CD1c-positive myeloid dendritic cell (primary cell): ENCODE data around the gene ST7L.

Source experiments
- DNase-seq: peaks from one replicate; pipeline ENCODE4 v3.0.0-alpha.2; 2016; ENCODE audit errors: extremely low spot score

Gene ST7L

DNA sequence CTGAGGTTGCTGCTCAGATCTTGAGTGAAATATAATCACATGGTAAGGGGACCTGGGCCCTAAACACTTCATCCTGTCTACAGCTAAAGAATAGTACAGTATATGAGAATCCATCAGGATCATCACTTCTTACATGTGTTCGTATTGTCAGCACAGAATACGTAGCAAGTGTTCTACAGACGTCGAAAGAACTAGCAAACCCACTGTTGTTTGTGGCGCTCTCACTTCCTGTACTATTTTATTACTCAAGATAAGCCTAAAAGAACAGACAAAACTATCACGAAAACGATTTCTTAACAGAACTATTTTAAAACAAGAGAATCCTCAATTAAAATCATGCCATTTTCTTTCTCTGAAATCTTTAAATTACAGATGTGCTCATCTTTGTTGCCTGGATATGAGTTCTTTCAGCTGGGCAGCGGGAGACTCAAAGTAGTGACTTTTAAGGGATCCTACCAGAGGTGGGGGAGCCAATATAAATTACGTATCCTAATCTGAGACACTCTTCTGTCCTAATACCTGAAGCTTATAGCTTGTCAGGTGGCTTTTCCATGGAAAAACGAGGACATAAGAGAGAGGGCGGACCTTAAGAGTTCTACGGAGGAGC, 724 bp downstream of the ST7L start:
- peak; percentile 62 for DNase-seq

DNA sequence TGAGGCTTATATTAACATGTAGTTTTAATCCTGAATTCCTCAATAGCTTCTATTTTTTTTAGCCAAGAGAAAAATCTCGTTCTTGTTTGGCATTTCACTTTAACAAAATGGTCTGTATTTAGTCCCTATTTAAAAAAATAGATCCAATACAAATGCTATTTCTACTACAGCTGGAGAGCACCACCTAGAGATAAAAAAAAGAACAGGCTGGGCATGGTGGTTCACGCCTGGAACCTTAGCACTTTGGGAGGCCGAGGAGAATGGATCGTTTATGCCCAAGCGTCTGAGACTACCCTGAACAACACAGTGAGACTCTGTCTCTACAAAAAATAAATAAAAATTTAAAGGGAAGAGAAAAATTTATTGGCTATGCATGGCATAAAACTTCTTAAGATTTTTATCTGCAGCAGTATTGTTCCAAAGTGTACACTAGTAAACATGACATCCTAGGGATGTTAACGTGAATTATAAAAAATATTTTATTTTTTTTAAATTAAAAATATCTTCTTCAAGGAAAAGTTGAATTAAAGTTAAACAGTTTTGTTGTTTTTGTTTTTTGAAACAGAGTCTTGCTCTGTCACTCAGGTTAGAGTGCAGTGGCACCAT, 4.4 kb downstream of the ST7L start:
- DNase-seq, result peak; percentile 36

DNA sequence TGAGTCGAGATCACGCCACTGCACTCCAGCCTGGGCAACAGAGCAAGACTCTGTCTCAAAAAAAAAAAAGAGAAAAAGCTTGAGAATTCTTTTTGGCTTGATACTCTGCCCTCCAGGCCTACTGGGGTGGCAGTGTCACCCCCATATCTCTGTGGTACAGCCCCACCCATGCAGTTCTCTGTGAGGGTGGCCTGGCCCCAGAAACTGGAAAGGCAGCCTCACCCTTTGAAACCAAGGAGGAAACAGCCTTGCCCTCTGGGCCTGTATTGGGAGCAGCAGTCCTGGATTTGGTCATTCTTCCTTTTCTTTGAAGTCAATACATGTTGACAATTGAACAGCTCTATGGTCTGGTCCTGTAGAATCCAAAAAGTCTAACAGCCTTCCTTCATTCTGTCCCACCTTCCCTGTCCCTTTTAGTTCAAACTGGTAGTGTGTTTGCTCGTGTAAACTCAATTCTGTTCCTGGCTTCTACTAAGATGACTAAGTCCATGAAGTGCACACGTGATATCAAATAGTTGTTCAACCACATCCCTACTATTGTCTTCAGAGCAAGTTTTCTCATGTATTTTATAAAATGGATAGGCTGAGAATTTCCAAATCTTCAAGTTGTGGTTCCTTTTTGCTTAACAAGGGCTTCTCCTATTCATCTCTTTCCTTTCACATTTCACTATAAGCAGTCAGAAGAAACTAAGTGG, 13.2 kb downstream of the ST7L start:
- DNase-seq, result no peak

DNA sequence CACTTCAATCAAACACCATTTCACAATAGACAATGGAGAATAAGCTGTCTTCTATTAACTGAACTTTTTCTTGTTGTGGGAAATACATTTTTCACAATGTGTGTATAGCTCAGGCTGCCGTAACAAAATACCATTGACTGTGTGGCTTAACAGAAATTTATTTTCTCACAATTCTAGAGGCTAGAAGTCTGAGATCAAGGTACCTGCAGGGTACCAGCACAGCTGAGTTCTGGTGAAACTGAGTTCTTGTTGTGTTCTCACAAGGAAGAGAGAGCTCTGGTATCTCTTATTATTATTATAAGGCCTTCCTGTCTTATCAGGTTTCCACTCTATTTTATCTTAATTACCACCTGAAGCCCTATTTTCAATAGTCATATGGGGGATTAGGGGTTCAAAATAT, 15.4 kb downstream of the ST7L start:
- no peak for DNase-seq

DNA sequence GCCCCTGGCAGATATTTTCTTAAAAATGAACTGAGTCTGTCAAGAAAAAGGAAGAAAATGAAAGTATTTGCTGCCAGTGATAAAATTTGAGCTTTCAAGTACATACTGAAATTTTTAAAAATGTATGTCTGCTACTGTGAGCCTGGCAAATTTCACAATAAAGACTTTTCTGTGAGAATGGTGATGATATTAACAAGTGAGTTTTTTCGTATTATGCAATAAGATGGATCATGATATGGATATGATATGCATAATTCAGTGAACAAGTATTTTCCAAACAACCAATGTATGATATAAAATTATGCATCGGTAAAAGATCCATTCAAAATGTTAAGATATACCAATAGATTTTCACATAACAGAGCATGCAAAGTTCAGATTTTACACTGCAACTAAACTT, 15.9 kb downstream of the ST7L start:
- DNase-seq, result no peak

DNA sequence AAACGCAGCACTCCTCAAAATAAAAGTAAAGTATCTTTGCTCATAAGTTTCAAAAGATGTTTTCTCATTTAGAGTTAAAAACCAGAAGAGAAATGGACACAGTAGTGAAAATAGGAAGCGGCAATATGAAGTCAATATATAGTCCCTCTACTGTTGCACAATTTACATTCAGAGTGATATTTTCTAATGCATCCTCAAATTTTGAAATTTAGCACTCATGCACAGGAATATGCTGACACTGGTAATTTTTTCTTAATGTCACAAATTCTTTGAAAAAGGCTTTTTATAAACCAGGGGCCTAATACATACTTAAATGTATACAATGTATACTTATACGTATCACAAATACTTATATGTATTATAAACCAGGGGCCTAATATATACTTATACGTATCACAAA, 19.5 kb downstream of the ST7L start:
- DNase-seq, result no peak

DNA sequence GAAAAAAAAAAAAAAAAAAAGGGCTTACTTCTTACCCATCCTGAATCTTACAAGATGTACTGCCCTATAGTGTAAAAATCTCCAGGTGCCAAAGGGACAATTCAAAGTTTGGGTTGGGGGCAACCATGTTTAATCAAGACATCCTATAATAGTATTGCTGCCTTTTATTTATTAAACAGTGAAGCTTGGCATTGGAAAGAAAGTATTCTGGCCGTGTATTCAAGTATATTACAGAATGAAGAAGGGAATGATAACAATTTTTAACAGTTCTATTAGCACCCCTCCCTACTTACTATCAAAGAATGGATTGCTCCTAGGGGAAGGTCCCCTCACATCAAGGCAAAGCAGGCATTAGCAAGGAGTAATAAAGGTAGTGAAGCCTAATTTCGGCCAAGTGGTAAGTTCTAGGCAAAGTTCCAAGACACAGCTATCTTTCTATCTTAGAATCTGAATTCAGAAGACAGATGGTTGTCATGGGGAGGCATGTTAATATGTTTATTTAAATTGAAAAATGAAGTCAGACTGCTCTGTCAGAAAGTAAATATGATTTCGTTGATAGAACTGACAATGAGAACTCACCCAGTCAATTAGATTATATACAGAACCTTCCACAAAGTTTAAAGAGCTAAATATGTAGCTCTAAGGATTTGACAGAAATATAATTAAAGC, 24.6 kb downstream of the ST7L start:
- no peak for DNase-seq

DNA sequence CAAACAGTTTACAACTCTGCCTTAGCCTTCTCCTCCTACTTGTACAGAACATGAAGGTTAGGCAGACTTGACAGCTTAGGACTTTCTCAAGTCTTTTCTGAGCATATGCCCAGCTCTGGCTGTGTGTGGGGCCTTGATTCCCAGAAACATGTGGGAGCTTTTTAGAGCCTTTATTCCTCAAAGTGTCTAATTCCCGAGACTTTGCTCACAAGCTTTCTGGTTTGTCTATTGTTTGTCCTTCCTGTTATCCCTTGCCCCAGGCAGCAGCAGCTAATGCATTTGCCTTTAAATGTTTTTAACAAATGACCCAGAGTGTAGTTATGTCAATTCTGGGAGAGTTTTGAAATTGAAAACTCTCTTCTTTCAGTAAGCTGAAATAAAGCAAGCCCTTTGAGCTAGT, 29.2 kb downstream of the ST7L start:
- no peak for DNase-seq

DNA sequence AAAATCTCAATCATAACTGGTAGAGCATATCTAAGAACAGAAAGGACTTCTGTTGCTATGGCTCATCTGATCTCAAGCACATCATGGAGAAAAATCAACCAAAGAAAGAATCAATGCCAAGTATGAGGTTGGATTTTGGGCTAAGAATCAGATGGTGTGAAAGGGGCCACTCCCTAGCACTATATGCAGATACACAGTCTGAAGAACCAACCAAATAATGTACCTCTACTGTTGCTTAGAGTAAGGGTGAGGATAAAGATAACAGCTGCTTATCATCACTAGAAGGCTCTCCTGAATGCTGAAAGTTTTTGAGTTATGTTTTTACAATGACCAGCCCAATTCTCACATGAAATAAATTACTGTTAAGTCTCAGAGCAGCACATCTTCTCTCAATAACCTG, 35.6 kb downstream of the ST7L start:
- DNase-seq, result no peak

DNA sequence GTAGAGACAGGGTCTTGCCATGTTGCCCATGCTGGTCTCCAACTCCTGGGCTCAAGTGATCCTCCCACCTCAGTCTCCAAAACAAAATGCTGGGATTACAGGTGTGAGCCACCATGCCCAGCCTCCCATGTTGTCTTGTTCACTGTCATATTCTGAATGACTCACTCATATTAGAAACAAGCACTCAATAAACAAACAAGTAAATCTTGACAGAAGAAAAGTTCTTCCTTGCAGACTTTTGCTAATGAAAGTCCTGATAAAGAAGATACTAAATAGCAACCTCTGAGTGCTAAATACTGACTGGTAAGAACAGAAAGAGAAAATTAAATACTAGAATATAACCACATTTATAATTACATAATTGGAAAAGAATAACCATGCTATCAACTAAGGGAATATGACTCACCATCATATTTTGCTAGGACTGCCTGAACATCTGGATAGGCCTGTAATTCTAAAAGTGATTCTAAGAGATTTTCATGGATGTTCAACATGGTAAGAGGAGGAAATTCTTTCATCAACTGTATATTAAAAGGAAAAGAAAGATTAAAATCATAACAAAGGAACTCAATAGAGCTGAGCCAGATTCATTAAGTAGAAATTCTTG, 37.3 kb downstream of the ST7L start:
- DNase-seq, result no peak

DNA sequence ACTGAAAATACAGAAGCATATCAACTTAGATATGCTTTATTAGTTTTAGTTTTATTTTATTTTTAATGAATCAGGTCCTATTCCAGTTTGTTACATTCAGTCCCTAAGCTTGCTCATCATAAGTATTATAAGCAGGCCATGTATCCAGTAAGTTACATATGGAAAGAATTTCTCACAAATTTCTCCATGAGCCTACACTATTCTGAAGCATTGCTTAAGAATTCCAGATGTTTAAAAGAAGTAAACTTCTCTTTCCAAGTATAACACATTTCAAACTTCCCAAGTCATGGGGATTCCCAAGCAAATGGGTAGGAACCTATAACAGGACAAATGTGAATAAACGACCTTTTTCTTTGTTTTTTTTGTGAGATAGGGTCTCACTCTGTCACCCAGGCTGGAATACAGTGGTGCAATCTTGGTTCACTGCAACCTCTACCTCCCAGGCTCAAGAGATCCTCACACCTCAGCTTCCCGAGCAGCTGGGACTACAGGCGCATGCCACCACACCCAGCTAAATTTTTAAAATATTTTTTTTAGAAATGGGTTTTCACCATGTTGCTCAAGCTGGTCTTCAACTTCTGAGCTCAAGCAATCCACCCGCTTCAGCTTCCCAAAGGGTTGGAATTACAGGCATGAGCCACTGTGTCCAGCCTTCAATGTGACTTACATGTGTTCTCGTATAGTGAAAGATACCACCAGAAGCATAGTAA, 39.0 kb downstream of the ST7L start:
- DNase-seq, result no peak

DNA sequence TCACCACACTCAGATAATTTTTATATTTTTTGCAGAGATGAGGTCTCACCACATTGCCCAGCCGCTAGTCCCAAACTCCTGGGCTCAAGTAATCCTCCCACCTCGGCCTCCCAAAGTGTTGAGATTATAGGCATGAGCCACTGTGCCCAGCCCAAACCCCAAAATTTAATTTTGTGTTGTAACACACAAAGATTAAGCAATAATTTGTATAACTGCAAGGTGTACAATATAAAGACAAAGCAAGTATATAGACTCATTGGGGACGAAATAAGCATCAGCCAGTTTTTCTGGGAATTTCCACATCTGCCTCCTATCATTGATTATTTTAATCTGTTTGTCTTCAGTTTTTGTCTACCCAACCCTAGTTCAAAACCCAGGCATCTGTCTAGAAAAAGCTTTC, 42.7 kb downstream of the ST7L start:
- DNase-seq, result no peak

DNA sequence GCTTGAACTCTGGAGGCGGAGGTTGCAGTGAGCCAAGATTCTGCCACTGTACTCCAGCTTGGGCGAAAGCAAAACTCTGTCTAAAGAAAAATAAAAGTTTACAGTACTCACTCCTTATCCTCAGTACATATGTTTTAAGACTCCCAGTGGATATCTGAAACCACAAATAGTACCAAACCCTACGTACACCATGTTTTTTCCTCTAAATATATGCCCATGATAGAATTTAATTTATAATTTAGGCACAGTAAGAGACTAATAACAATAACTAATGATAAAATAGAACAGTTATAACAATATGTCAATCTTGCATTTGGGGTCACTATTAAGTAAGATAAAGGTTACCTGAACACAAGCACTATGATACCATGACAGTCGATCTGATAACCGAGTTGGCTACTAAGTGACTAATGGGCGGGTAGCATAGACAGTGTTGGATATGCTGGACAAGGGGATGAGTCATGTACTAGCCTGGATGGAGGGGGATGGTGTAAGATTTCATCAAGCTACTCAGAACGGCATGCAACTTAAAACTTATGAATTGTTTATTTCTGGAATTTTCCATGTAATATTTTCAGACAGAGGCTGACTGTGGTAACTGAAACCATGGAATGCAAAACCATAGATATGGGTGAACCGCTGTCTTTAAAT, 43.7 kb downstream of the ST7L start:
- no peak for DNase-seq

DNA sequence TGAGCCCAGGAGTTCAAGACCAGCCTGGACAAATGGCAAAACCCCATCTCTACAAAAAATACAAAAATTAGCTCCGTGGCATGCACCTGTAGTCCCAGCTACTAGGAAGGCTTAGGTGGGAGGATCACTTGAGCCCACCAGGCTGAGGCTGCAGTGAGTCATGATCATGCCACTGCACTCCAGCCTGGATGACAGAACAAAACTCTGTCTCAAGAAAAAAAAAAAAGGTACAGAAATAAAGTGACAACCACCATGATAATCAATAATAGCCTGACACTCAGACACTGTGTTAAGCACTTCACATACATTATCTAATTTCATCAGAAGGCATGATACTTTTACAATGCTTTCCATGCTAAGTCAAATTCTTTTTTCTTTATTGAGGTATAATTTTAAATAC, 53.1 kb downstream of the ST7L start:
- no peak for DNase-seq

DNA sequence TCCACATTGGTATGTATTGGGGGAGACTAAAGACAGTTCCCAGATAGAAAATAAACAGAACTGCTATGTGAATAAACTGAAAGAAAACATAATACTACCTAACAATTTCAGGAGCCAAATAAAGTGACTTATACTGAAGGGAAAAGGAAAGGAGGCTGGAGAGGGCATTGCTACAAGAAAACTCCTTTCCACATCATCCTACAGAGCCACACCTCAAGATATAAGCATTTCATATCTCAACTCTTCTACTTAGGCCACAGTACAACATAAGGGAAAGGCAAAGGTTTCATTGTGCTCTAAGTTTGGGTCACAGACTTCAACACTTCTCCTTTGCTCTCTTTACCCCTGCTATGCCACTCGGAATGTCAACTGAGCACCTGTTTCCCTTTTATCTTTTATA, 54.9 kb downstream of the ST7L start:
- no peak for DNase-seq

DNA sequence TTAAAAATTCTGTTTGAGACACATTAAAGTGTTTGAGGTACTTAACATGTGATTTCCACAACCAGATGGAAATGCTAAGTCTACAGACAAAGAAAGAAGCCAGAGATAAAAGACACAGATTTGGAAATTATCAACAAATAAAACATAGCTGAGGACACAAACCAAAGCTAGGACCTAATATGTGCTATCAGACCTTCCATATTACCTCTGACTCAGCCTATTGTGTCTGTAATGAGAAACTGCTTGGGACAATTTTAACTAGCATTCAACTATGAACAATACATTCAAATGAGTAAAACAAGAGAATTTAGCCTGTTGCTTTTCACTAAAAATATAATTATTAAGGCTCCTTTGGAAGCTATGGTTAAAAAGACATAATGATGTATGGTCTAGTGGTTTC, 55.6 kb downstream of the ST7L start:
- no peak for DNase-seq

DNA sequence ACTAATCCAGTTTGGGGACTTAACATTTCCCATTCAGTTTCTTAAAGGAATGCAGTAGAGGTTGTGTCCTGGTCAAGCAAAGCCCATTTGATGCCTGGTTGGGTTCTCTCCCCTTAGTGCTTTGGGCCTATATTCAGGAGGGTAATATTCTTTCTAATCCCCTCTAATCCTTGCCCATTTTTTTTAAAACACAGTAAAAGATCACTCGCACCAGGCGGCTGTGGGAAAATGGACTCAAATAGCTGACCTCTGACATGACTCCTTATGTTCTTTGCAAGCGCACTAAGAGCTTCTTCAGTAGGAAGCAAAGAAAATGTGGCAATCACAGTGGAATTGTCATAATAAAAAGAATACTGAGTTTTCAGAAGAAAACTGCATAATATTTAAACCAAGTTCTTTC, 60.3 kb downstream of the ST7L start:
- no peak for DNase-seq

DNA sequence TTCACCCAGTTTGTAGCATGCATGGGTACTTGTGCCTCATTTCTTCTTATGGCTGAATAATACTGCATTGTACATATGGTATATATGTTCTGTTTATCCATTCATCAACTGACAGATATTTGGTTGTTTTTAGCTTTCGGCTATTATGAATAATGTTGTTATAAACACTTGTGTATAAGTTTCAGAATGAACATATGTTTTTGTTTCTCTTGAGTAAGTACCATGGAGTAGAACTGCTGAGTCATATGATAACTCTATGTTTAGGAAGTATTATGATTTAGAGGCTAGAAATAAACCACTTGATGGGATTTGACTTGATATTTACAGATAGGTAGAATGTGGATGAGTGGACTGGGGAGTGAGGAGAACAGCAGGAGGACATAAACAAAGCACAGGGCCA, 61.6 kb downstream of the ST7L start:
- DNase-seq, result no peak

DNA sequence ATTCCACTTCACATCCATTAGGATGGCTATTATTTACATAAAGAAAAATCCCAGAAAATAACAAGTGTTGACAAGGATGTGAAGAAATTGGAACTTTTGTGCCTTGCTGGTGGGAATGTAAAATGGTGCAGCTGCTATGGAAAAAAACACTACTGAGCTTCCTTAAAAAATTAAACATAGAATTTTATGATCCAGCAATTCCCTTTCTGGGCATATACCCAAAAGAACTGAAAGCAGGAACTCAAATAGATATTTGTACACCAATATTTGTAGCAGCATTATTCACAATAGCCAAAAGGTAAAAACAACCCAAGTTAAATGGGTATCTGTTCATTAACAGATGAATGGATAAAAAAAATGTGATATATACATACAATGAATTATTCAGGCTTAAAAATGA, 64.5 kb downstream of the ST7L start:
- no peak for DNase-seq

DNA sequence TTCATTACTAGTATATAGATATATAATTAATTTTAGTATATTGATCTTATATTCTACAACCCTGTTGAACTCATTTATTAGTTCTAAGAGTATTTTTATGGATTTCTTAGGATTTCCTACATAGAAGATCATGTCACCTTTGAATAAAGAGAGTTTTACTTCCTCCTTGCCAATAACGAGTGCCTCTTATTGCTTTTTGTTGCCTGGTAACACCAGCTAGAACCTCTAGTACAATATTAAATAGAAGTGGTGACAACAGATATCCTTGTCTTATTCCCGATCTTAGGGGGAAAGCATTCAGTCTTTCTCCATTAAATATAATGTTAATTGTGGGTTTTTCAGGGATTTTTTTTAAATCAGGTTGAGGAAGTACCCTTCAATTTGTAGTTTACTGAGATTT, 69.4 kb downstream of the ST7L start:
- DNase-seq, result no peak

DNA sequence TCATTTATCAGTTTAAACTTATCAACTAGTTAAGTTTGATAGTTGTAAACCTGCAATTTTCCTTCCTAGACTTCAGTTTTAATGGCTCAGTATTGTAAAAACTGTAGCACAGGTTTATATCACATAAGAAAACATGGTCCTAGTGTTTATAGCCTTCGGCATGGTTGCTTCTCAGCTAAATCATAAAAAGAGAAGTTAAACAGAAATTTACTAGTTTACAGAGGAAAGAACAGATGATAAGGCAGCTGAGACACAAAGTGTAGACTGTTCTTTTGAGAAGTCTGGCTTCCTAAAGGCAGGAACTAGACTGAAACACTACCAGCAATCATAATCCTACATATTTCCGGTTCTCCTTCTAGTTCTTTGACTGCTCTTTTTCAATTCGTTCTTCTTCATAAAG, 70.4 kb downstream of the ST7L start:
- no peak for DNase-seq

DNA sequence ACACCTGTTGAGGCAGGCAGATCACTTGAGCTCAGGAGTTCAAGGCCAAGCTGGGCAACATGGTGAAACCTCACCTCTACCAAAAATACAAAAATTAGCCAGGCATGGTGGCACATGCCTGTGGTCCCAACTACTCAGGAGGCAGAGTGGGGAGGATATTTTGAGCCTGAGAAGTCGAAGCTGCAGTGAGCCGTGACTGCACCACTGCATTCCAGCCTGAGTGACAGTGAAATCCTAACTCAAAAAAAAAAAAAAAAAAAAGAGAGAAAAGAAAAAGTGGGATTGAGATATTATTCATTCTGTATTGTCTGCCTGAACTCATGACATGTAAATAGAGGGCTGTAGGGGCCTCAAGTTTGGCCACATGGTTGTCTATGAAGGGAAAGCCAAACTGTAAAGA, 72.9 kb downstream of the ST7L start:
- no peak for DNase-seq
